ENCODE data around the gene TMCO2. TPM values are rescaled to one million over a fixed set of nuclear protein-coding genes. Genes with fewer than 3 reads are reported as not detected.

Gene TMCO2
- total and polyA plus RNA-seq, 10 of the 15 experiments (the other 5 are each of a cell fraction or from before 2014, with no cell fraction given) = not detected

GRCh38 chr1:40232444-40232843 lies 15.3 kb upstream of the TMCO2 start (continued):
- TF ChIP-seq ZNF592 (IDR thresholded peaks at IDR 0.05) (no peak), IKZF2 (IDR thresholded peaks at IDR 0.05) (peak; percentile 45 to 49; a peak in 2 of 4 replicates), SRF (IDR thresholded peaks at IDR 0.05; ENCODE audit: low read depth in 2 of 2, low read length in 2 of 2) (no peak), TCF12 (IDR thresholded peaks at IDR 0.05; ENCODE audit: low read depth, low read length) (no peak), ZNF24 (IDR thresholded peaks at IDR 0.05) (no peak), CREB1 (IDR thresholded peaks at IDR 0.05; ENCODE audit: low read depth) (no peak), RELB (IDR thresholded peaks at IDR 0.05; ENCODE audit: low read depth) (peak; percentile 35; the same call in 1 of the 2 replicates), BRCA1 (IDR thresholded peaks at IDR 0.05; ENCODE audit: low read depth, low read length) (no peak), SMARCA5 (IDR thresholded peaks at IDR 0.05) (no peak), SPI1 (IDR thresholded peaks at IDR 0.05; ENCODE audit: borderline replicate concordance, insufficient read depth, low read depth, low read length) (peak; percentile 97), JUNB (IDR thresholded peaks at IDR 0.05) (0 out of 2 replicates have a peak, but pooled peaks have one; percentile 4), KLF5 (IDR thresholded peaks at IDR 0.05; ENCODE audit: partially characterized antibody) (no peak), BACH1 (IDR thresholded peaks at IDR 0.05; ENCODE audit: borderline replicate concordance) (no peak), SP1 (IDR thresholded peaks at IDR 0.05; ENCODE audit: low read depth, low read length) (no peak), ZBED1 (IDR thresholded peaks at IDR 0.05; ENCODE audit: borderline replicate concordance) (0 out of 2 replicates have a peak, but pooled peaks have one; percentile 53), NFIC (IDR thresholded peaks at IDR 0.05; ENCODE audit: low read depth, low read length) (peak; percentile 79), EGR1 (IDR thresholded peaks at IDR 0.05; ENCODE audit: borderline replicate concordance in 1 of 2, low read depth in 2 of 2, low read length in 2 of 2) (no peak), CREM (IDR thresholded peaks at IDR 0.05; ENCODE audit: low read depth) (peak; percentile 37; the same call in 1 of the 2 replicates), HCFC1 (IDR thresholded peaks at IDR 0.05; ENCODE audit: low read length) (no peak), CEBPB (IDR thresholded peaks at IDR 0.05; ENCODE audit: borderline replicate concordance in 1 of 2, low read depth in 2 of 2, low read length in 2 of 2) (no peak)
- TF ChIP-seq, protein P1, sequence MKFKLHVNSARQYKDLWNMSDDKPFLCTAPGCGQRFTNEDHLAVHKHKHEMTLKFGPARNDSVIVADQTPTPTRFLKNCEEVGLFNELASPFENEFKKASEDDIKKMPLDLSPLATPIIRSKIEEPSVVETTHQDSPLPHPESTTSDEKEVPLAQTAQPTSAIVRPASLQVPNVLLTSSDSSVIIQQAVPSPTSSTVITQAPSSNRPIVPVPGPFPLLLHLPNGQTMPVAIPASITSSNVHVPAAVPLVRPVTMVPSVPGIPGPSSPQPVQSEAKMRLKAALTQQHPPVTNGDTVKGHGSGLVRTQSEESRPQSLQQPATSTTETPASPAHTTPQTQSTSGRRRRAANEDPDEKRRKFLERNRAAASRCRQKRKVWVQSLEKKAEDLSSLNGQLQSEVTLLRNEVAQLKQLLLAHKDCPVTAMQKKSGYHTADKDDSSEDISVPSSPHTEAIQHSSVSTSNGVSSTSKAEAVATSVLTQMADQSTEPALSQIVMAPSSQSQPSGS (IDR thresholded peaks at IDR 0.05; ENCODE audit: low read length) = 0 out of 2 replicates have a peak, but pooled peaks have one; percentile 20
- TF ChIP-seq, protein P2, sequence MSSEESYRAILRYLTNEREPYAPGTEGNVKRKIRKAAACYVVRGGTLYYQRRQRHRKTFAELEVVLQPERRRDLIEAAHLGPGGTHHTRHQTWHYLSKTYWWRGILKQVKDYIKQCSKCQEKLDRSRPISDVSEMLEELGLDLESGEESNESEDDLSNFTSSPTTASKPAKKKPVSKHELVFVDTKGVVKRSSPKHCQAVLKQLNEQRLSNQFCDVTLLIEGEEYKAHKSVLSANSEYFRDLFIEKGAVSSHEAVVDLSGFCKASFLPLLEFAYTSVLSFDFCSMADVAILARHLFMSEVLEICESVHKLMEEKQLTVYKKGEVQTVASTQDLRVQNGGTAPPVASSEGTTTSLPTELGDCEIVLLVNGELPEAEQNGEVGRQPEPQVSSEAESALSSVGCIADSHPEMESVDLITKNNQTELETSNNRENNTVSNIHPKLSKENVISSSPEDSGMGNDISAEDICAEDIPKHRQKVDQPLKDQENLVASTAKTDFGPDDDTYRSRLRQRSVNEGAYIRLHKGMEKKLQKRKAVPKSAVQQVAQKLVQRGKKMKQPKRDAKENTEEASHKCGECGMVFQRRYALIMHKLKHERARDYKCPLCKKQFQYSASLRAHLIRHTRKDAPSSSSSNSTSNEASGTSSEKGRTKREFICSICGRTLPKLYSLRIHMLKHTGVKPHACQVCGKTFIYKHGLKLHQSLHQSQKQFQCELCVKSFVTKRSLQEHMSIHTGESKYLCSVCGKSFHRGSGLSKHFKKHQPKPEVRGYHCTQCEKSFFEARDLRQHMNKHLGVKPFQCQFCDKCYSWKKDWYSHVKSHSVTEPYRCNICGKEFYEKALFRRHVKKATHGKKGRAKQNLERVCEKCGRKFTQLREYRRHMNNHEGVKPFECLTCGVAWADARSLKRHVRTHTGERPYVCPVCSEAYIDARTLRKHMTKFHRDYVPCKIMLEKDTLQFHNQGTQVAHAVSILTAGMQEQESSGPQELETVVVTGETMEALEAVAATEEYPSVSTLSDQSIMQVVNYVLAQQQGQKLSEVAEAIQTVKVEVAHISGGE (CRISPR knock-in tag; IDR thresholded peaks at IDR 0.05) = no peak
